ENCODE measurements around the gene ATP5MC3.

- TF ChIP-seq POLR2A (IDR thresholded peaks at IDR 0.05; ENCODE audit: low read length), result no peak
- TF ChIP-seq GATA1 (IDR thresholded peaks at IDR 0.05; ENCODE audit: low read depth, low read length), result no peak
These were observed 26.8 kb downstream of the ATP5MC3 start for GRCh38 chr2:175154661-175155082.
